DMS79 (cell line): Measurements from ENCODE around the gene CTTNBP2NL.

ENCODE experiments used
- DNase-seq: peaks from one replicate; lab custom pipeline; 2025; lab: John Stamatoyannopoulos, UW

Gene CTTNBP2NL, protein sequence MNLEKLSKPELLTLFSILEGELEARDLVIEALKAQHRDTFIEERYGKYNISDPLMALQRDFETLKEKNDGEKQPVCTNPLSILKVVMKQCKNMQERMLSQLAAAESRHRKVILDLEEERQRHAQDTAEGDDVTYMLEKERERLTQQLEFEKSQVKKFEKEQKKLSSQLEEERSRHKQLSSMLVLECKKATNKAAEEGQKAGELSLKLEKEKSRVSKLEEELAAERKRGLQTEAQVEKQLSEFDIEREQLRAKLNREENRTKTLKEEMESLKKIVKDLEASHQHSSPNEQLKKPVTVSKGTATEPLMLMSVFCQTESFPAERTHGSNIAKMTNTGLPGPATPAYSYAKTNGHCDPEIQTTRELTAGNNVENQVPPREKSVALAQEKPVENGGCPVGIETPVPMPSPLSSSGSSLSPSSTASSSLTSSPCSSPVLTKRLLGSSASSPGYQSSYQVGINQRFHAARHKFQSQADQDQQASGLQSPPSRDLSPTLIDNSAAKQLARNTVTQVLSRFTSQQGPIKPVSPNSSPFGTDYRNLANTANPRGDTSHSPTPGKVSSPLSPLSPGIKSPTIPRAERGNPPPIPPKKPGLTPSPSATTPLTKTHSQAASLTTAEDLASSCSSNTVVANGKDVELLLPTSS

DNA sequence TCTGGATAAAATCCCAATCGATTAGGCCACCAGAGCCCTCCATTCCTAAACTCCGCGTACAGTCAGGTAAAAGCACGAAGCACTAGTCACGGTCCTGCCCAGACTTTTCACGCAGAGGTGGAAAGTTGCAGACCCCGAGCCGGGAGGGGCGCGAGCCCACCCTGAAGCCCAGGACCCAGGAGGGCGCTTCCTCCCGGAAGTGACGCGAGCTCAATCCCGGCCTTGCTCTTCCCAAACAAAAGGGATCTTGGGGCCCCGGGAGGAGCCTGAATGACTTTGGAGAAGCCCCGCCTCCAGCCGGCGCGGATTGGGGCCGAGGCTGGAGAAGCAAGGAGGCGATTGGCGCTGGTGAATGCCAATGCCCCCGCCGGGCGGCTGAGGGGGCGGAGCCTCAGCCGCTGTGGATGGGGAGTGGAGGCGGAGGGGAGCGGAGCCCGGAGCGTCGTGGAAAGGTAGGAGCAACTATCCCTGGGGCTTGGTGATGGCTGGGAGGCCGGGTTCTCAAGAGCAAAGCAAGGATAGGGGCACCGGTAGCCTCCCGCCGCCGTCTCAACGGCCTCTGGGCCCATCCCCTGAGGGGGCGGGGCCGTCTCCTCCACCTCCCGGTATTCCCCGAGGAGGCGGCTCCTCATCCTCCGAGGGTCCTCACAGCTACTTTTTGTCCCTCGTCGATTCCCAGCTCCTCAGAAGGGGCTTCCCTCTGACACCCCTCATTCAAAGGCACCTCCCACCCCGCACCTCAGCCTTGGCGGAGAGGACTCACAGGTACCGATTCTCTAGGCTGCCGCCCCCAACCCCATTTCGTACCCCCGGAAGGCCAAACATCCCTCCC lies at the start of gene CTTNBP2NL:
Gene CTTNBP2NL (plus strand): TSS at position 394 of the 832 bp plus-strand sequence. CDS start 19,952 bp downstream, outside the sequence.
- peak; percentile 97 for DNase-seq

- DNase-seq = no peak
These were observed 49.1 kb upstream of the CTTNBP2NL start for GRCh38 chr1:112346801-112347350.

GRCh38 chr1:112356765-112357164 lies 39.2 kb upstream of the CTTNBP2NL start:
- no peak for DNase-seq

DNA sequence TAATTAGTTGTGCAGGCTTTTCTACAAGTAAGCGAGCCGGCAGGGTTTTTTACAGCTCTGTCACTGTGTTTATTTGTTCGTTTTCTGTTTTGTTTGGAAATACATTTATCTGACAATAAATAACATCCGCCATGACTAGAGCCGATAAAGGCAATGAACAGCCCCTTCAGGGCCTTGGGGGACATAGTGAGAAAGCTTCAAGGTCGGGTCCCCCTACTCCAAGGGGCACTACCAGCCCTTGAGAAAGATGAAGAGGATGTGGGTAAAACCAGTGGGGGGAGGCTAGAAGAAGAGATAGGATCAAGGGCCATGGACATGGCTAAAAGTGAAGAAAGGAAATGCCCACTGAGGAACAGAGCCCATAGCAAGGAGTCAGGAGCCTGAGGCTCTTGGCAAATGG lies 38.5 kb upstream of the CTTNBP2NL start:
- no peak for DNase-seq

DNA sequence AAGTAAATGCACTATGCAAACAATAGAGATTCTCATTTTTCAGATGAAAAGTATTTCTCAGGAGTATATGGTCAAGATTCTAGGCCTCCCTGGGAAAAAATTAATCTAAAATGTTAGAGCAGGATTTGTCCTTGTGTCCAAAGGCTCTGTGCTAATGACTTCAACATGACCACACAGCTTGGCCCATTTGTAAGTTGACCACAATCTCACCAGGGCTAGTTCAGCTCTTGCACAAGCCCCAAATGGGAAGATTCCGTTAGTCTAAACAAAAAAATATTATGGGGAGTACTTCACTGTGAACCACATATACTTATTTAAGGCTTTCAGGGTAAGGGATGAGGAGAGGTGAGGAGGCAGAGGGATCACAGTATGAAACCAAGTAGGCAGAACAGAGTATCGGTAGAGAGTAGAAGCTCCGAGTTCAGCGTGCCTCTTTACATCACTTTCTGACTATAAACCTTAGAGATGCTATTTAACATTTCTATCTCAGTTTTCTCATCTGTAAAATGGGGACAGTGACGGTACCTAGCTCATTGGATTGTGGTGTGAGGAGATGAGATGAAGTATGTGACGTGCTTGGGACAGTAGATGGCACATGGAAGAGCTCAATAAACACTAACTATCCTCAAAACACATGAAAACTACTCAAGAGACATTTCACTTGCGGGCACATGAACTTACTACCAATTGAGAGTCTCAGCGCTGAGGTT lies 37.8 kb upstream of the CTTNBP2NL start:
- no peak for DNase-seq

GRCh38 chr1:112358798-112359408 lies 37.1 kb upstream of the CTTNBP2NL start:
- no peak for DNase-seq

DNA sequence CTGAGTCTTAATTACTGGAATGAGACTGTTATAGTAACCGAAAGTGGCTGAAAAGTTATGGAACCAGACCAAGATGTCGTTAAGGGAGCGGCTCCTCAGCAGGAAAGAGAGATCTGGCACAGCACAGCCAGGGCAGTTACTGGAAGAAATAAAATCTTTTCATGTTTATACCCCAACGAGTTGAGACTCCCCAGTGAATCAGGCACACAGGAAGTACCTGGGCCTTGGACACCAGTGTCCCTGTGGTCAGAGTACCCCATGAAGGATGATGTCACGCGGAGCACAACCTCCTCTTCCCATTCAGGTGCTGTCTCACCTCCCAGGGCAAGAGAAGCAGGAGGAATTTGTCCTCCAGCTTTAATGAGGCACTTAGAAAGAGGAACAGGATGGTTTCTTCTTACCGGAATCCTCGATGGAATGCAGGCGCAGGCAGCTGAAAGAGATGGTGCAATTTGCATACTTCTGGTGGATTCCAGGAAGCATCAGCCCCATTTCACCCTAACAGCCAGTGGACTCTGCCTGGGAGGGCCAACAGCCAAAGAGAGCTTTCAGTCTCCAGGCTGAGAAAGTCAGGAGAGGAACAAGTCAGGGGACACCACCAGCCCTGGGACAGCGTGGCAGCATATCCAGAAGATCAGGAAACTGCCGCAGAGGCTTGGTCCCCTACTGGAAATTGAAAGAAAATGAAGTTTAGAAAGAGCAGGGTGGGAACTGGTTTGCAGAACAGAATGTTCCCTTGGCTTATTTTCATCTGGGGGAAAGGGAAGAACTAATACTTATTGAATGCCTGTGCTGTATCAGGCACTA lies 35.9 kb upstream of the CTTNBP2NL start:
- no peak for DNase-seq

DNA sequence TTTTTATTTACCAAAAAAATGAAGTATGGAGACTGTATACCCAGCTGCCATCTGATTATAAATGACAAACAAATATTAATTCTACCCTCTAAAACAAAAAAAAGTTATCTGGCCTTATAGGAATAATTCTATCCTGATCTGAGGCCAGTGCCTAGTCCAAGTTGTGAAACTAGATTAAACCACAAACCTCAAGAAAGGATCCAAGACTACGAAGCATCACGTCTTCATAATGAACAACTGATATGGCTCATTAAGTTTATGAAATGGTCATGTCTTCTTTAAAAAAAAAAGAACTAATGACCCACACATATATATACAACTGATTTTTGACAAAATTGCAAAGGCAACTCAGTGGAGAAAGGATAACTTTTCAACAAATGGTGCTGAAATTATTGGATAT lies 32.4 kb upstream of the CTTNBP2NL start:
- no peak for DNase-seq

GRCh38 chr1:112368198-112368597 lies 27.8 kb upstream of the CTTNBP2NL start:
- no peak for DNase-seq

- DNase-seq = peak; percentile 24
These were observed 26.4 kb upstream of the CTTNBP2NL start for GRCh38 chr1:112369392-112370285.

- no peak for DNase-seq
These were observed 25.0 kb upstream of the CTTNBP2NL start for GRCh38 chr1:112370996-112371395.

GRCh38 chr1:112371775-112372174 lies 24.2 kb upstream of the CTTNBP2NL start:
- no peak for DNase-seq

DNA sequence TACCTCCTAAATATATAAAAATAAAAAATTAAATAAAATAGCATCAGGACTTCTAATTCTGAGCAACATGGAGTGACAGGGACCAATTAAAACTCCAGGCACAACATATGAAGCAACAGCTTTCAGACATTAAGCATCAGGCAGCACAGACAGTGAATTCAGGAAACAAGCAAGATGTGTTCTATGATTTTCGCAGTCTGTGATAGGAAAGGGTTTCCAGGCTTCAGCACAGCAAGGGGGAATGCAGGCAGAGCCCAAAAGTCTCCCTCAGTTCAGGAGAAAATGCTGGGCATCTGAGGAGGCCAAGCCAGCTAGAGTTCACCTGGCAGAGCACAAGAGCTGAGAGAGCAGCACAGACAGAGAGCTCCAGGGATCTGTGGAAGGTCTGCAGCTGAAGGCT lies 22.2 kb upstream of the CTTNBP2NL start:
- DNase-seq = no peak

GRCh38 chr1:112375701-112376100 lies 20.3 kb upstream of the CTTNBP2NL start:
- no peak for DNase-seq

DNA sequence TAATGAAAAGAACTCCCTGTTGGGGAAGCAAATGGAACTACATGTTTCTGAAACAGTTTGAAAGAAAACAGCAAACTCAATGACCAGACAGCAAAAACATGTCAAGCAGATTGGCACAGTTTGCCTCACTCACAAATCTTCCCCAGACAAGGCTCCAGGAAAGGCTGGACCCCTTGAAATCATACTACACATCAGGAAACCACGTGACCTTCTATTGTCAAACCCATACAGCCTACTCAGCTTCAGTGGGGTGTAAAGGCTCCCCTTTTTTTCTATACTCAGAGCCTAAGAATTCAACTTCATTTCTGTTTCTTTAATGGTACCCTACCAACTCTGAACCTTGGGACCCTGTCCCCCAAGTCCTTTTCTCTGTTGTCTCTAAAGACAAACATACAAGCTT lies 15.7 kb upstream of the CTTNBP2NL start:
- DNase-seq = no peak

- no peak for DNase-seq
These were observed 14.5 kb upstream of the CTTNBP2NL start for GRCh38 chr1:112381324-112382076.

DNA sequence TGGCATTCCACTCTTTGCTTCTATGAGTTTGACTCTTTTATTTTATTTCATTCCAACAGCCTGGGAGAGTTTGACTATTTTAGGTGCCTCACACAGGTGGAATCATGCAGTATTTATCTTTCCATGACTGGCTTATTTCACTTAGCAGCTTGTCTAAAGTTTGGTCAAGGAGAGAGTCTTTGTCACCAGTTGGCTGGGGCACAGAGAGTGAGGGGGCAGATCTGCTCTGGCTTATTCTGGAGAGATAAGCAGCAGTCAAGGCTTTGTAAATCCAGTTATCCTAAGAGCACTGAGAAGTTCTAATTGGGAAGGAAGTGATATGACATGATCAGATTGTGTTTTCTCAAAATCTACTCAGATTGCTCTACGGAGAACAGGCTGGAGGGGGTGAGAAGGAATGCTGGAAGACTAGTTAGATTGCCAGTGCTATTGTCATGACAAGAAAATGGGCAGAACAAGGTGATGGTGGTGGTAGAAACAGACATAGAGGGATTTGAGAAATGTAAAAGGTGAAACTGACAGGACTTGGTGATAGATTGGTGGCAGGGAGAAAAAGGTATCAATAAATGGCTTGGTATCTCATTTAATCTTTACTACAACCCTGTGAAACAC lies 12.1 kb upstream of the CTTNBP2NL start:
- DNase-seq = no peak
